Jurkat, Clone E6-1 (cell line): ENCODE data around the gene PEX10.

ENCODE experiments used
- DNase-seq: peaks from one replicate; pipeline ENCODE4 v3.0.0-alpha.2; 2011; ENCODE audit warnings: low read depth, low spot score
- H3K4me3 ChIP-seq: 2 replicates; pipeline ENCODE4 v1.5.1; 2011; ENCODE audit warnings: mild to moderate bottlenecking, low read length, control low read depth, moderate library complexity

Gene PEX10

GRCh38 chr1:2381741-2382620 lies 30.4 kb downstream of the PEX10 start:
- peak; percentile 21 for DNase-seq
- no peak overlapping the region for H3K4me3 ChIP-seq

GRCh38 chr1:2380816-2381591 lies 31.4 kb downstream of the PEX10 start:
- no peak overlapping the region for H3K4me3 ChIP-seq
- DNase-seq: no peak

DNA sequence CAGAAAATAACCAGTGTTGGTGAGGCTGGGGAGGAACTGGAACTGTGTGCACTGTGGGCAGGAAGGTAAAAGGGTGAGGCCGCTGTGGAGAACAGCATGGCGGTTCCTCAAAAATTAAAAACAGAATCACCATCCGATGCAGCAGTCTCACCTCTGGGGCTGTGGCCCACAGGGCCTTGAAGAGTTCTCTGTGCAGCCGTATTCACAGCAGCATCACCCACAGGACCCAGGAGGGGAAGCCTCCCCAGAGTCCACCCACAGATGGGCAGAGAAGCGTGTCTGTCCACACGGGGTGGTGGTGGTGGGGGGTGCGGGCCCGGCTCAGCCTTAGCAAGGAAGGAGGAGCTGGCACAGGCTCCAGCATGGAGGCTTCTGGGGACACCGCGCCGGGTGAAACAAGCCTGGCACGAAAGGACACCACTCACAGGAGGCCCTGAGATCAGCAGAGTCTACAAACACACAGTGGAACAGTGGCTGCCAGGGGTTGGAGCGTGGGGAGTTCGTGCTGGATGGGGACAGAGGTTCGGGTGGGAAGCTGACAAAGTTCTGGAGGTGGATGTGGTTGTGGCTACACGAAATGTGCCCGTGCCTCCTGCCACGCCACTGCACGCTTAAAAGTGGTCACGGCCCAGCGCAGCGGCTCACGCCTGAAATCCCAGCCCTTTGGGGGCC lies 32.5 kb downstream of the PEX10 start:
- H3K4me3 ChIP-seq: no peak overlapping the region
- no peak for DNase-seq

GRCh38 chr1:2378956-2379732 lies 33.2 kb downstream of the PEX10 start:
- no peak overlapping the region for H3K4me3 ChIP-seq
- no peak for DNase-seq

- no peak overlapping the region for H3K4me3 ChIP-seq
- no peak for DNase-seq
These were observed 33.9 kb downstream of the PEX10 start for GRCh38 chr1:2378441-2378851.

DNA sequence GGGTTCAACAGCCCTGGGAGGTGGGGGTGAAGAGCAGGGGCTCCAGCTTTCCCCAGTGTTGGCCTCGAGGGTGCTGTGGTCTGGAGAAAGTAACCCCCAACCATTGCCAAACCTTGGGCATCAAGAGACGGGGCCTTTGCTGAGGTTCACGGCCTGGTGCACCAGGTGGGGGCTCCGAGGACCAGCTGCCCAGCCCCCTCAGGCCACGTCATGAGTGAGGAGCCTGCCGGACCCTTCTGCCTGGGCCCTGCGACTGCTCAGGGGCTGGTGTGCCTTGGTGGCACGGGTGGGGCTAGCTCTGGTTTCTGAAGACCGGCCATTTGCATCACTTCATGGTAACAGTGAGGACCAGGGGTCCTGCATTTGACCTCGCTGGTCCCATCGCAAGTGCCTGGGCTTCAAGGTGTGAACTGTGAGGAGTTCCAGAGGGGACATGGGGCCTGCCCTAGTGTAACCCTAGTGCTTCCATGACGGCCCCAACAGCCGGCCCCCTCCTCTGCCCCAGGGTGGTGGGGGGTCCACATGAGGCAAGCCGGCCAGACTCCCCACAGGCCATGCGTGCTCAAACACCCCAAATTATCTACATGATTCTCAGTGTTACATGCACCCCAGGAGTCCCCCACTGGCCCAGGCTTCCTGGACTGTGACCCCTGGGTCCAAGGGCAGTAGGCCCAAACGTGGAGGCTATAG lies 34.5 kb downstream of the PEX10 start:
- DNase-seq: no peak
- H3K4me3 ChIP-seq: no peak overlapping the region

- no peak overlapping the region for H3K4me3 ChIP-seq
- no peak for DNase-seq
These were observed 35.3 kb downstream of the PEX10 start for GRCh38 chr1:2376931-2377672.

GRCh38 chr1:2376261-2376741 lies 36.1 kb downstream of the PEX10 start:
- no peak overlapping the region for H3K4me3 ChIP-seq
- no peak for DNase-seq

GRCh38 chr1:2375923-2376260 lies 36.5 kb downstream of the PEX10 start:
- no peak for DNase-seq
- no peak overlapping the region for H3K4me3 ChIP-seq

DNA sequence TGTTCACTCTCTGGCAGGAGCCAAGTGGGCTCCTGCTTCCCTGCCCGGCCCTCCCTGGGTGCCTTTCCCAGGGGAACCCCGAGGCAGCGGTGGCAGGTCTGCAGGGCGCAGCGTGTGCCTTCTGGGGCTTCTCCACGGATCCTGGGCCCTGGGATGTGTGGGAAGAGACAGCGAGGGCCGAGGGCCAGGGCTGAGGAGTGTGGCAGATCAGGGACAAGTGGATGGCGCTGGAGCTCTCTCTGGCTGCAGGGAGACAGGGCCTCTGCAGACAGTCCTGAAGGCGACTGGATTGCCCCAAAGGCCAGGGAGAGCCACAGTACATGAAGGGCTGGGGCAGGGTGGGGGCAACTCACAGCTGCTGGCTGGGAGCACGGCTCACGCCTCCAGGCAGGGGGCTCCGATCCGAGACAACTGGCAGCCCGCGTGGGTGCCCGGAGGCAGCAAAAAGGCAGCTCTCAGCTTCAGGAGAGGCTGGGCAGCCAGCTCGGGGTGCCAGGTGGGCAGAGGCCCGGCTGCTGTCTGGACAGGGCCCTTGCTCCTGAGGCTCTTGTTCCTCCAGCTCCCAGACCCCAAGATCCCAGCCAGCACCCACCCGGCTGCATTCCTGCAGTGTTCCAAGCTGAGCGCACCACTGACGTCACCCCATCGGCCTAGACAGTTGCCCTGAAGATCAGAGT lies 37.0 kb downstream of the PEX10 start:
- no peak for DNase-seq

DNA sequence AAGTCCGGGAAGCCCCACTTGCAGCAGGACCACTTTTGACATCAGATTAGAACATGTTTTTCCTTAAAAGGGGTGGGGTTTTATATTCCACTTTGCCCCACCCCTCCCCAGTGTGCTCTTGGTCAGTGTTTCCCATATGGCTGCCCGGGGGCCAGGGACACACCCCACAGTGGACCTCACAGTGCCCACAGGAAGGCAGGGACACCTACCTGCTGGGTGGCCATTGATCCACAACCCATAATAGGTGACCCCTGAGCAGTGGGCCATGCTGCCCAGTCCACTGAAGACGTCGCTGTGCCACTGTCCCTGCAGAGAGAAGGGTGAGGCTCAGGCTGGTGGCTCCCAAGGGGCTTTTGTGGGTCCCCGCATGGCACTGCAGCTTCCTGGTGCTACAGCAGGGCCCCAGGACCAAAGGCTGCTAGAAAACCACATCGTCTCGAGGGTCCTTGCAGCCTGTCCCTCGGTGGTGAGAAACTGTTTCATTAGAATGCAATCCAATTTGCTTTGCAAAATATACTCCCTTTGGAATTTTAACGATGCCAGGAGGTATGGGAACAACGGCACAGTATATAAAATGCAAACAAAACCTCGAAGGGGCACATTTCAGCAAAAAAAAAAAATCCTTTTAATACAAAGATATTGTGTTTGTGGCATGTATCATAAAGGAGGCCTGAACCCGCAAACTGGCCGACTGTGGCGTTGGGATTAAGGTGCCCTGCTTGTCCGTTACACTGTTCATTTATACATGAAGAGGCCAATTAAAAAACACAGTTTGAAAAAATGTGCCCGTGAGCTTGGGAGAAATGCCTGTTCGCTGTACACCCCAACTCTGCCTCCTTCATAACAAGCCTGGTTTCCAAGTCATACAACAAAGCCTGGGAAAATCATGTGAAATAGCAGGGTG lies 37.9 kb downstream of the PEX10 start:
- no peak overlapping the region for H3K4me3 ChIP-seq
- DNase-seq: no peak

More for the DNA sequence above, 37.0 kb downstream of the PEX10 start:
- H3K4me3 ChIP-seq: no peak overlapping the region

DNA sequence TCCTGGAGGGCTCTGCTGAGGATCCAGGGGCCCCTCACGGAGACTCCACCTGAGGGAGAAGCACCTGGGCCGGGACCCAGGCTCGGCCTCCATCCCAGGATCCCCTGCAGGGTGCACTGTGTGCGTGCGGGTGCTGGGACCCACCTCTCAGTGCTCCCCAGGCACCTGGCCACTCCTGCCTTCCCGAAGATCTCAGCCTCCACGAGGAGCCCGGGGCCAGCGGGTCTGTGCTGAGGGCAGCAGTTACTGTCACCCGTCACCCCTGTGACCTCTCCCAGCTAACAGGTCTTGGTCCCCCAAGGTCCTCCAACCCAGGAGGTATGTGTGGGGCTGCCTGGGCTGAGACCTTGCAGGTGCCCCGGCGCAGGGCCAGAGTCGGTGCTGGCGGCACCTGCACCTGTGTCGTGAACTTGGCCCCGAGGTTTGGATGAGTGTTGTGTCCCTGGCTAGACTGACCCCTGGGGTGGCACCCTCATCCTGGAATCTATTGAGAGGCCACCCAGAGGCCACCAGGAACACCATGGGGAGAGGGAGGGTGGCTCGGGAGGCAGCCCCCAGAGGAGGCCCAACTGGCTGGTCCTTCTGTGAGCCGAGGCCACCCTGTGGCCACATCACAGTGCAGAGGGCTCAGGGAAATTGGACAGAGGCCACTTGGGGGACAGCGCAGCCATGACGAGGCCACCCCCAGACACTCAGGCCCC lies 38.7 kb downstream of the PEX10 start:
- H3K4me3 ChIP-seq: no peak overlapping the region
- DNase-seq: no peak

- no peak overlapping the region for H3K4me3 ChIP-seq
- DNase-seq: no peak
These were observed 39.5 kb downstream of the PEX10 start for GRCh38 chr1:2372551-2373490.

- no peak for DNase-seq
- no peak overlapping the region for H3K4me3 ChIP-seq
These were observed 44.2 kb downstream of the PEX10 start for GRCh38 chr1:2368053-2368744.
